IMR-90 (cell line): ENCODE data around the gene GPR180. TPM values are rescaled to one million over a fixed set of nuclear protein-coding genes. Genes with fewer than 3 reads are reported as not detected.

Source experiments
- ATAC-seq: fragments of 200-7000 bp; cut with Tn5 transposase; 2 replicates; pipeline ENCODE4 v1.9.1; 2020; ENCODE audit warnings: low read depth, mild to moderate bottlenecking, moderate library complexity
- BruUV-seq: library from RNA; stranded (reverse); fragments of 400-500 nt; replicated peaks from 2 replicates; lab custom pipeline; 2021; lab: Mats Ljungman, UMichigan
- CTCF ChIA-PET: fragments of 300-600 bp; formaldehyde crosslinking; extraction: SDS; loops from one replicate; lab custom pipeline; 2021; ENCODE audit warnings: antibody characterized with exemption; lab: Yijun Ruan, JAX
- POLR2A ChIA-PET: fragments of 300-600 bp; sonication (Branson Sonifier 250); formaldehyde crosslinking; loops from one replicate; lab custom pipeline; 2022; ENCODE audit warnings: antibody characterized with exemption; ENCODE audit not compliant: unreplicated experiment; lab: Charles Lee
- DNase-seq: peaks from one replicate; pipeline ENCODE4 v3.0.0; 2013
- H2AFZ ChIP-seq: replicated peaks from 2 replicates; pipeline ENCODE3; 2013; ENCODE audit warnings: low read length, mild to moderate bottlenecking; ENCODE audit not compliant: poor library complexity
- H2AK5ac ChIP-seq: 2 replicates; pipeline ENCODE4 v1.6.1; 2013; ENCODE audit warnings: low read depth, low read length, inconsistent platforms
- H2AK9ac ChIP-seq: replicated peaks from 2 replicates; pipeline ENCODE3; 2013; ENCODE audit warnings: mild to moderate bottlenecking, low read depth, low read length, moderate library complexity; ENCODE audit not compliant: poor library complexity
- H2BK120ac ChIP-seq: 2 replicates; pipeline ENCODE4 v1.6.1; 2013; ENCODE audit warnings: low read depth, low read length, inconsistent platforms
- H2BK15ac ChIP-seq: 3 replicates; pipeline ENCODE4 v1.6.1; 2013; ENCODE audit warnings: low read depth, low read length, inconsistent platforms
- H2BK20ac ChIP-seq: 2 replicates; pipeline ENCODE4 v1.6.1; 2013; ENCODE audit warnings: low read depth, mild to moderate bottlenecking, inconsistent platforms, low read length, moderate library complexity
- H2BK5ac ChIP-seq: 2 replicates; pipeline ENCODE4 v1.6.1; 2013; ENCODE audit warnings: mild to moderate bottlenecking, low read depth, low read length, inconsistent platforms; ENCODE audit not compliant: poor library complexity, severe bottlenecking
- H3K14ac ChIP-seq: replicated peaks from 2 replicates; pipeline ENCODE4 v1.6.1; 2013; ENCODE audit warnings: low read depth, low read length, inconsistent platforms
- H3K18ac ChIP-seq: 2 replicates; pipeline ENCODE4 v1.6.1; 2013; ENCODE audit warnings: low read depth, low read length, control low read depth
- H3K23ac ChIP-seq: 2 replicates; pipeline ENCODE4 v1.6.1; 2013; ENCODE audit warnings: low read depth, low read length, inconsistent platforms
- H3K27ac ChIP-seq: 2 replicates; pipeline ENCODE4 v1.5.1; 2013; ENCODE audit warnings: mild to moderate bottlenecking, control low read depth, low read length; ENCODE audit not compliant: insufficient read depth
- H3K27me3 ChIP-seq: 2 replicates; pipeline ENCODE4 v1.6.1; 2013; ENCODE audit warnings: low read length; ENCODE audit not compliant: control insufficient read depth, insufficient read depth
- H3K36me3 ChIP-seq: 2 replicates; pipeline ENCODE4 v1.6.1; 2013; ENCODE audit warnings: low read length, mixed read lengths; ENCODE audit not compliant: control insufficient read depth, insufficient read depth
- H3K4ac ChIP-seq: 2 replicates; pipeline ENCODE4 v1.6.1; 2013; ENCODE audit warnings: low read depth, low read length, inconsistent platforms
- H3K4me1 ChIP-seq: 2 replicates; pipeline ENCODE4 v1.6.1; 2013; ENCODE audit warnings: low read length, mixed read lengths; ENCODE audit not compliant: control insufficient read depth, insufficient read depth
- H3K4me2 ChIP-seq: 2 replicates; pipeline ENCODE4 v1.6.1; 2013; ENCODE audit warnings: low read depth, mild to moderate bottlenecking, control low read depth, low read length, moderate library complexity
- H3K4me3 ChIP-seq: 2 replicates; pipeline ENCODE4 v1.5.1; 2013; ENCODE audit warnings: low read depth, mild to moderate bottlenecking, control low read depth, low read length, moderate library complexity; ENCODE audit not compliant: insufficient read depth
- H3K56ac ChIP-seq: 2 replicates; pipeline ENCODE4 v1.6.1; 2013; ENCODE audit warnings: low read length, inconsistent platforms; ENCODE audit not compliant: insufficient read depth; ENCODE audit errors: extremely low read depth
- H3K79me1 ChIP-seq, 2 experiments: 2 replicates each; pipeline ENCODE4 v1.6.1; 2013; ENCODE audit warnings: low read length in 2 of 2, inconsistent platforms in 1 of 2, low read depth in 1 of 2
- H3K9ac ChIP-seq: 2 replicates; pipeline ENCODE4 v1.6.1; 2013; ENCODE audit warnings: low read depth, low read length, control low read depth
- H3K9me1 ChIP-seq: 2 replicates; pipeline ENCODE4 v1.6.1; 2013; ENCODE audit warnings: low read length, inconsistent platforms; ENCODE audit not compliant: insufficient read depth
- H3K9me3 ChIP-seq: 2 replicates; pipeline ENCODE4 v1.6.1; 2013; ENCODE audit warnings: low read length; ENCODE audit not compliant: control insufficient read depth, insufficient read depth
- H4K20me1 ChIP-seq: 2 replicates; pipeline ENCODE4 v1.6.1; 2013; ENCODE audit warnings: low read length, inconsistent platforms; ENCODE audit not compliant: insufficient read depth
- H4K5ac ChIP-seq: 2 replicates; pipeline ENCODE4 v1.6.1; 2013; ENCODE audit warnings: mild to moderate bottlenecking, low read depth, low read length, control low read depth
- H4K8ac ChIP-seq, 2 experiments: 2 replicates each; pipeline ENCODE4 v1.6.1; 2013; ENCODE audit warnings: low read depth in 2 of 2, low read length in 2 of 2, control low read depth in 1 of 2, inconsistent platforms in 1 of 2
- H4K91ac ChIP-seq: 2 replicates; pipeline ENCODE4 v1.6.1; 2013; ENCODE audit warnings: low read depth, low read length, inconsistent platforms; ENCODE audit not compliant: insufficient read depth
- NFE2L2 ChIP-seq: fragments of 150-350 bp; IDR thresholded peaks from 2 replicates; pipeline ENCODE4 v1.6.1; 2016; ENCODE audit warnings: low read depth, mild to moderate bottlenecking, low read length
- POLR2A ChIP-seq: IDR thresholded peaks from 2 replicates; pipeline ENCODE4 v1.6.1; 2012; ENCODE audit warnings: mild to moderate bottlenecking, low read depth, low read length
- RAD21 ChIP-seq: IDR thresholded peaks from 2 replicates; pipeline ENCODE4 v1.6.1; 2012; ENCODE audit warnings: low read length, improper control_type of control experiment
- RFX5 ChIP-seq: IDR thresholded peaks from 2 replicates; pipeline ENCODE4 v1.8.0; 2012; ENCODE audit warnings: low read depth, mild to moderate bottlenecking, low read length, moderate library complexity
- WGBS, 2 experiments: methylation state at CpG; one replicate each; pipeline versions ENCODE4 v1.1.5 to v1.1.7; 2013; ENCODE audit warnings: missing lambda C conversion rate in 2 of 2; ENCODE audit not compliant: insufficient read length in 1 of 2; ENCODE audit errors: extremely low coverage in 2 of 2; 5-methylcytosine and 5-hydroxymethylcytosine counted together
- dilution Hi-C: fragments of 300-500 bp; cut with HindIII; formaldehyde crosslinking; loops from one replicate; pipeline ENCODE4 v1.14.3; 2018; ENCODE audit warnings: low sequenced_read_pairs; ENCODE audit not compliant: unreplicated experiment
- in situ Hi-C: fragments of 300-500 bp; cut with MboI; formaldehyde crosslinking; loops from 3 replicates; pipeline ENCODE4 v1.14.3; 2019; ENCODE audit warnings: low sequenced_read_pairs, inconsistent platforms, mixed read lengths
- intact Hi-C: fragments of 100-400 bp; cut with micrococcal nuclease; formaldehyde crosslinking; loops from 2 replicates; pipeline ENCODE4 v1.10.0; 2022
- polyA plus RNA-seq, 3 experiments: library from polyadenylated mRNA; depleted of rRNA; stranded (reverse); fragments of >200 nt; gene quantifications; 2 replicates each; pipeline ENCODE4 v1.2.3, GENCODE V29; 2012; ENCODE audit warnings: low replicate concordance in 1 of 3
- total RNA-seq: library from RNA; depleted of rRNA; stranded (reverse); fragments of >200 nt; gene quantifications from 2 replicates; pipeline ENCODE4 v1.2.3, GENCODE V29; 2012

Gene GPR180
- total and polyA plus RNA-seq, 2 of the 4 experiments (the other 2 are of a cell fraction), result 2.8 to 10.8 TPM

DNA sequence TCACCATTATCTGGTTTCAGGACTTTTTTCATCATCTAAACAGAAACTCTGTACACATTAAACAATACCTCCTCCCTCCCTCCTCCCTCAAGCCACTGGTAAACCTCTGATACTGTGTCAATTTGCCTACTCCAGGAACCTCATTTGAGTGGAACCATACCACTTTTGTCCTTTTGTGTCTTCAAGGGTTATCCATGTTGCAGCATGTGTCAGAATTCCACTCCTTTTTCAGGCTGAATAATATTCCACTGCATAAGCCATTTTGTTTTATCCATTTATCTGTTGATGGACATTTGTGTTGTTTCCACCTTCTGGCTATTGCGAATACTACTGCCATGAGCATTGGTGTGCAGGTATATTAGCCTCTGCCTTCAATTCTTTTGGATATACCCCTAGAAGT, 33.2 kb upstream of the GPR180 start:
- TF ChIP-seq RFX5 (no peak), NFE2L2 (no peak), RAD21 (no peak), POLR2A (no peak)
- Histone ChIP-seq H3K4me3 (no peak overlapping the region), H2AK5ac (no peak overlapping the region), H2BK15ac (no peak overlapping the region), H2BK120ac (no peak overlapping the region), H3K27ac (no peak overlapping the region), H4K5ac (no peak overlapping the region), H3K14ac (no peak overlapping the region), H2AK9ac (no peak overlapping the region), H3K9me1 (no peaks in the 10 kb centered on the region), H4K8ac (no peak overlapping the region), H3K36me3 (peaks cover 27% of the 10 kb centered on the region), H3K79me1 (no peaks in the 10 kb centered on the region), H2BK5ac (no peak overlapping the region), H3K23ac (no peak overlapping the region), H2AFZ (no peak overlapping the region), H2BK20ac (no peak overlapping the region), H4K91ac (no peak overlapping the region), H3K9ac (no peak overlapping the region), H3K27me3 (no peaks in the 10 kb centered on the region), H3K18ac (no peak overlapping the region), H4K20me1 (no peaks in the 10 kb centered on the region), H3K4me1 (no peaks in the 10 kb centered on the region), H3K9me3 (no peaks in the 10 kb centered on the region), H3K4me2 (no peak overlapping the region), H3K56ac (no peak overlapping the region), H3K4ac (no peak overlapping the region)
- in situ Hi-C loops, result no loop called here
- intact Hi-C loops, result no loop called here
- ATAC-seq (no peak), DNase-seq (no peak)
- ChIA-PET POLR2A (no interaction called here), CTCF (no interaction called here)
- dilution Hi-C loops, result no loop called here
- BruUV-seq, result no TSS peak
- no CpG with 5 or more reads among the region's 1 CpG for WGBS, 2 experiments
